Gastroesophageal sphincter (tissue), 3 donors: ENCODE measurements around the gene KLK14.

Experiments used
- CTCF ChIP-seq, 4 experiments: fragments of 200-600 bp in 2 of 4; fragments of 450-650 bp in 2 of 4; sonication (generic) in 1 of 4; IDR thresholded peaks; one replicate each; pipeline ENCODE4 v1.5.1; 2017 to 2019; ENCODE audit warnings: antibody characterized with exemption in 4 of 4, mild to moderate bottlenecking in 2 of 4, moderate library complexity in 2 of 4
- EP300 ChIP-seq: sonication (generic); formaldehyde crosslinking; IDR thresholded peaks from one replicate; pipeline ENCODE4 v1.6.1; 2017; ENCODE audit warnings: antibody characterized with exemption, mild to moderate bottlenecking
- POLR2A ChIP-seq, 2 donors: fragments of 450-650 bp; IDR thresholded peaks; one replicate each; pipeline ENCODE4 v1.6.1; 2017; ENCODE audit warnings: antibody characterized with exemption in 2 of 2, mild to moderate bottlenecking in 2 of 2, moderate library complexity in 1 of 2
- POLR2AphosphoS5 ChIP-seq: sonication (generic); formaldehyde crosslinking; IDR thresholded peaks from one replicate; pipeline ENCODE4 v1.6.1; 2017; ENCODE audit warnings: antibody characterized with exemption

- TF ChIP-seq EP300 (no peak), CTCF (IDR thresholded peaks at IDR 0.05) (no peak), POLR2A (IDR thresholded peaks at IDR 0.05) (no peak), POLR2AphosphoS5 (no peak)
Observed at GRCh38 chr19:51129716-51130115, 47.0 kb upstream of the KLK14 start.
